Measurements from ENCODE around the gene ARID1A.
A peak's percentile ranks its signal among the peaks of the same experiment; 100 is the strongest.

ARID1A gene

GRCh38 chr1:26784886-26785285 lies 89.1 kb downstream of the ARID1A start:
- intact Hi-C loops (cut with DNase I; ENCODE audit: low total_unique reads) = no loop called here
- Histone ChIP-seq H3K27ac (peak overlapping the region; percentile 61 to 98), H3K4me1 (peaks cover 5 to 65% (median 39%) of the 10 kb centered on the region in 4 donors), H3K9me3 (no peaks in the 10 kb centered on the region), H3K27me3 (no peaks in the 10 kb centered on the region), H3K36me3 (peaks cover 16 to 21% (median 18%) of the 10 kb centered on the region in 3 donors), H3K4me3 (no peak overlapping the region)
- TF ChIP-seq, protein P1, sequence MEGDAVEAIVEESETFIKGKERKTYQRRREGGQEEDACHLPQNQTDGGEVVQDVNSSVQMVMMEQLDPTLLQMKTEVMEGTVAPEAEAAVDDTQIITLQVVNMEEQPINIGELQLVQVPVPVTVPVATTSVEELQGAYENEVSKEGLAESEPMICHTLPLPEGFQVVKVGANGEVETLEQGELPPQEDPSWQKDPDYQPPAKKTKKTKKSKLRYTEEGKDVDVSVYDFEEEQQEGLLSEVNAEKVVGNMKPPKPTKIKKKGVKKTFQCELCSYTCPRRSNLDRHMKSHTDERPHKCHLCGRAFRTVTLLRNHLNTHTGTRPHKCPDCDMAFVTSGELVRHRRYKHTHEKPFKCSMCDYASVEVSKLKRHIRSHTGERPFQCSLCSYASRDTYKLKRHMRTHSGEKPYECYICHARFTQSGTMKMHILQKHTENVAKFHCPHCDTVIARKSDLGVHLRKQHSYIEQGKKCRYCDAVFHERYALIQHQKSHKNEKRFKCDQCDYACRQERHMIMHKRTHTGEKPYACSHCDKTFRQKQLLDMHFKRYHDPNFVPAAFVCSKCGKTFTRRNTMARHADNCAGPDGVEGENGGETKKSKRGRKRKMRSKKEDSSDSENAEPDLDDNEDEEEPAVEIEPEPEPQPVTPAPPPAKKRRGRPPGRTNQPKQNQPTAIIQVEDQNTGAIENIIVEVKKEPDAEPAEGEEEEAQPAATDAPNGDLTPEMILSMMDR (IDR thresholded peaks at IDR 0.05) = no peak
- DNase-seq = no peak

- peaks cover 5 to 66% (median 40%) of the 10 kb centered on the region in 4 donors for H3K4me1 ChIP-seq
- H3K27ac ChIP-seq = peak overlapping the region; percentile 98 to 100
- H3K9me3 ChIP-seq = no peaks in the 10 kb centered on the region
- TF ChIP-seq, protein P1 (IDR thresholded peaks at IDR 0.05) = no peak
- no peak overlapping the region for H3K4me3 ChIP-seq
- intact Hi-C loops (cut with DNase I; ENCODE audit: low total_unique reads) = no loop called here
- no peak for DNase-seq
- peaks cover 6 to 12% (median 9%) of the 10 kb centered on the region in 3 donors for H3K36me3 ChIP-seq
- no peaks in the 10 kb centered on the region for H3K27me3 ChIP-seq
Measured at GRCh38 chr1:26785611-26786436, 90.0 kb downstream of the ARID1A start.

DNA sequence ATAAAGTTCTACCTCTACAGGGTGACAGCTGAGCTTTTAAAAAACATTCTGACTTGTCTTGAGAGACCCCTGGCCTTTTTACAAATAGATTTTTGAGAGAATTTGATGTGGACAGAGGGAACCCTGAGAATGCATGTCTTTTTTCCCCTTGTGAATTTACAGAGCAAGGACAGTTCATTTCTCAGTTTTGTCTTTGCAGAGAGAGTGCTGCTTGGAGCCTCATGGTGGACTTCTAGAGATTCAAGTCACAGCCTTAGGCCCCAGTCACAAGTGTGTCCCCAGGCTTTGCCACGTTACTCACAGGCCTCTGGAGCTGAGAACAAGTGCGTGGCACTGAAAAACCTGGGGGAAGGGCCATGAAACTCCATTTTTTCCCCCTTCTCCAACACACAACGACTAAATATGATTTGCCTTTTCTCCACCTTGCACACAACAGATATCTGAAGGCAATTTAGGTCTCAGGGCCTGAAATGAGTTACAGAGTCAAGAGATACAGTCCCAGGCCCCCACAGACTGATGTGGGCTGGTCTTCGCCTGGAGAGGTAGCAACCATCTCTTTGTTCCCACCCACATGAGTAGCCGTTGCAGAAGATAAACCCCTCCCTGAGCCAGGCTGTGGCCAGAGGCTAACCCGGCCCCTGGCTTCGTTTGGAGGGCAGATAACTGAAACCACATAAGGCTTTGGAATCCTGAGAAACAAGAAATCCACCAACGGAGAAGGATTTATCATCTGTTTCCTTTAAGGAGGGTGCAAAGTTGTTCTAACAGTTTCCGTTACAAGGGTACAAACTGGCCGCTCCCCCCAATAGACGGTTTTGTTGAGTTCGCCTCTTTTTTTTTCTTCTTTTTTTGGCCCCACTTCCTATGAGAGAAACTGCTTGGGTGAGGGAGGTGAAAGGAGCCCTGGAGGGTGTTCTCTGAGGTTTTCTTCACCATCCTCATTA lies 90.9 kb downstream of the ARID1A start:
- intact Hi-C loops (cut with DNase I; ENCODE audit: low total_unique reads) = no loop called here
- peak; percentile 85 to 90 for DNase-seq
- Histone ChIP-seq H3K27me3 (no peaks in the 10 kb centered on the region), H3K9me3 (no peaks in the 10 kb centered on the region), H3K4me3 (peak overlapping the region; percentile 60 to 74), H3K4me1 (peaks cover 5 to 66% (median 40%) of the 10 kb centered on the region in 4 donors), H3K27ac (peak overlapping the region; percentile 98 to 100), H3K36me3 (peaks cover under 1 to 6% (median 4%) of the 10 kb centered on the region in 3 donors)
- TF ChIP-seq, protein P1 (IDR thresholded peaks at IDR 0.05) = no peak

DNA sequence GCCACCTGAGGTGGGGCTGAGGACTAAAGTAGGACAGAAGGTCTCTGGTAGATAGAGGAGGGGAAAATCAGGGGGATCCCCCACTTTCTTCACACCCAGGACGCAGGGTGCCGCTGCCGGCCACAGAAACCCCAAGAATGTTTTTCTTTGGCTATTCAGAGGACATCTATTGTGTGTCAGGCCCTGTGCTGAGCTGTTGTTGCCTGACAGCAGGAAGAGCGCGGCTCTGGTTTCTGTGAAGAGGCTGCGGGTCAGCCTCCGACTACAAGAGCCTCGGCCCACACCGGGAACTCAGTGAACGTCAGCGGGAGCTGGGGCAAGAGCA lies 91.5 kb downstream of the ARID1A start:
- no peak for DNase-seq
- no peaks in the 10 kb centered on the region for H3K9me3 ChIP-seq
- no peaks in the 10 kb centered on the region for H3K27me3 ChIP-seq
- peak overlapping the region; percentile 98 to 100 for H3K27ac ChIP-seq
- H3K4me3 ChIP-seq = peak overlapping the region; percentile 60 to 74
- intact Hi-C loops (cut with DNase I; ENCODE audit: low total_unique reads) = no loop called here
- TF ChIP-seq, protein P1 (IDR thresholded peaks at IDR 0.05) = no peak
- peaks cover 5 to 62% (median 40%) of the 10 kb centered on the region in 4 donors for H3K4me1 ChIP-seq
- peaks cover 0 to 4% (median 1%) of the 10 kb centered on the region in 3 donors for H3K36me3 ChIP-seq

- peak within 1 kb of the TSS; percentile 60 to 74 for H3K4me3 ChIP-seq
- intact Hi-C loops (cut with DNase I; ENCODE audit: low total_unique reads) = loop anchor here (2.0 kb wide), 2 partner anchors 91 to 287 kb away; partner anchors contain the start of gene ARID1A
- TF ChIP-seq, protein P1 (IDR thresholded peaks at IDR 0.05) = peak; percentile 30 to 47
- H3K36me3 ChIP-seq = peaks cover 0 to 1% (median 0%) of the 10 kb centered on the region in 3 donors
- peak within 1 kb of the TSS; percentile 98 to 100 for H3K27ac ChIP-seq
- H3K4me1 ChIP-seq = peaks cover 5 to 57% (median 39%) of the 10 kb centered on the region in 4 donors
- DNase-seq = peak; percentile 82 to 93
- H3K27me3 ChIP-seq = no peaks in the 10 kb centered on the region
- no peaks in the 10 kb centered on the region for H3K9me3 ChIP-seq
Measured at GRCh38 chr1:26787706-26788514, 92.1 kb downstream of the ARID1A start, which contains the start of gene PIGV. Gene PIGV, plus strand, starts transcription at chr1:26787950. Its CDS starts 2,866 bp downstream, at chr1:26790816.
